H9 (cell line): ENCODE data around the gene C18orf63. TPM values are rescaled to one million over a fixed set of nuclear protein-coding genes. Genes with fewer than 3 reads are reported as not detected.
A peak's percentile ranks its signal among the peaks of the same experiment; 100 is the strongest.

Experiments used
- DNase-seq: peaks from one replicate; pipeline ENCODE4 v3.0.0-alpha.2; 2017
- H2AFZ ChIP-seq: one replicate; pipeline ENCODE4 v1.6.1; 2013; ENCODE audit warnings: mild to moderate bottlenecking, low read length, control low read depth, moderate library complexity
- H2AK5ac ChIP-seq: 2 replicates; pipeline ENCODE4 v1.6.1; 2013; ENCODE audit warnings: low read length, control low read depth, mixed read lengths; ENCODE audit not compliant: insufficient read length
- H2BK120ac ChIP-seq: one replicate; pipeline ENCODE4 v1.6.1; 2013; ENCODE audit warnings: low read depth, mild to moderate bottlenecking, low read length, control low read depth, inconsistent platforms; ENCODE audit not compliant: poor library complexity, severe bottlenecking
- H2BK12ac ChIP-seq: 2 replicates; pipeline ENCODE4 v1.6.1; 2013; ENCODE audit warnings: low read length, control low read depth, mixed read lengths, low read depth; ENCODE audit not compliant: insufficient read length
- H2BK15ac ChIP-seq: 2 replicates; pipeline ENCODE4 v1.6.1; 2013; ENCODE audit warnings: low read depth, low read length, control low read depth
- H2BK20ac ChIP-seq: one replicate; pipeline ENCODE4 v1.6.1; 2013; ENCODE audit warnings: low read depth, mild to moderate bottlenecking, low read length, control low read depth, inconsistent platforms; ENCODE audit not compliant: poor library complexity, severe bottlenecking
- H2BK5ac ChIP-seq: 2 replicates; pipeline ENCODE4 v1.6.1; 2013; ENCODE audit warnings: low read length, control low read depth, mixed read lengths; ENCODE audit not compliant: insufficient read length
- H3K14ac ChIP-seq: 2 replicates; pipeline ENCODE4 v1.6.1; 2013; ENCODE audit warnings: low read length, control low read depth; ENCODE audit not compliant: insufficient read depth
- H3K18ac ChIP-seq: 2 replicates; pipeline ENCODE4 v1.6.1; 2013; ENCODE audit warnings: low read depth, mild to moderate bottlenecking, mixed read lengths, low read length, control low read depth; ENCODE audit not compliant: insufficient read length
- H3K23ac ChIP-seq: 2 replicates; pipeline ENCODE4 v1.6.1; 2013; ENCODE audit warnings: low read length, control low read depth, mixed read lengths, low read depth; ENCODE audit not compliant: insufficient read length
- H3K23me2 ChIP-seq: 2 replicates; pipeline ENCODE4 v1.6.1; 2013; ENCODE audit warnings: low read depth, mild to moderate bottlenecking, mixed read lengths, low read length, control low read depth; ENCODE audit not compliant: insufficient read length, poor library complexity, severe bottlenecking
- H3K27ac ChIP-seq: 2 replicates; pipeline ENCODE4 v1.5.1; 2013; ENCODE audit warnings: low read length, control low read depth, mixed read lengths, low read depth; ENCODE audit not compliant: insufficient read length
- H3K27me3 ChIP-seq: 2 replicates; pipeline ENCODE4 v1.6.1; 2013; ENCODE audit warnings: low read length, control low read depth, inconsistent platforms; ENCODE audit not compliant: insufficient read depth
- H3K4ac ChIP-seq: 2 replicates; pipeline ENCODE4 v1.6.1; 2013; ENCODE audit warnings: low read depth, mild to moderate bottlenecking, control low read depth, inconsistent platforms, low read length, moderate library complexity
- H3K4me1 ChIP-seq: 2 replicates; pipeline ENCODE4 v1.6.1; 2013; ENCODE audit warnings: low read length, control low read depth, inconsistent platforms; ENCODE audit not compliant: insufficient read depth
- H3K4me2 ChIP-seq: 2 replicates; pipeline ENCODE4 v1.6.1; 2013; ENCODE audit warnings: low read length, control low read depth, mixed read lengths; ENCODE audit not compliant: insufficient read length, insufficient read depth
- H3K56ac ChIP-seq: 2 replicates; pipeline ENCODE4 v1.6.1; 2013; ENCODE audit warnings: low read depth, mild to moderate bottlenecking, mixed read lengths, low read length, control low read depth; ENCODE audit not compliant: insufficient read length
- H3K79me1 ChIP-seq: 2 replicates; pipeline ENCODE4 v1.6.1; 2013; ENCODE audit warnings: low read depth, mild to moderate bottlenecking, moderate library complexity, low read length, control low read depth, inconsistent platforms; ENCODE audit not compliant: insufficient read depth, poor library complexity, severe bottlenecking
- H3K79me2 ChIP-seq: 2 replicates; pipeline ENCODE4 v1.6.1; 2013; ENCODE audit warnings: low read length, control low read depth, inconsistent platforms; ENCODE audit not compliant: insufficient read depth
- H3K9ac ChIP-seq: 2 replicates; pipeline ENCODE4 v1.6.1; 2013; ENCODE audit warnings: low read length, control low read depth, mixed read lengths; ENCODE audit not compliant: insufficient read length; ENCODE audit errors: extremely low read depth
- H3K9me3 ChIP-seq: one replicate; pipeline ENCODE4 v1.6.1; 2013; ENCODE audit warnings: low read depth, low read length, inconsistent platforms; ENCODE audit not compliant: control insufficient read depth
- H3T11ph ChIP-seq: one replicate; pipeline ENCODE4 v1.6.1; 2013; ENCODE audit warnings: mild to moderate bottlenecking, low read length, control low read depth, inconsistent platforms
- H4K20me1 ChIP-seq: one replicate; pipeline ENCODE4 v1.6.1; 2013; ENCODE audit not compliant: control insufficient read depth, insufficient read length, insufficient read depth
- H4K5ac ChIP-seq: 2 replicates; pipeline ENCODE4 v1.6.1; 2013; ENCODE audit warnings: low read depth, mild to moderate bottlenecking, mixed read lengths, low read length, control low read depth; ENCODE audit not compliant: insufficient read length
- H4K8ac ChIP-seq: replicated peaks from 2 replicates; pipeline ENCODE4 v1.6.1; 2013; ENCODE audit warnings: low read length, control low read depth, mixed read lengths, low read depth; ENCODE audit not compliant: insufficient read length
- H4K91ac ChIP-seq: 2 replicates; pipeline ENCODE4 v1.6.1; 2013; ENCODE audit warnings: low read depth, mild to moderate bottlenecking, moderate library complexity, mixed read lengths, low read length, control low read depth; ENCODE audit not compliant: insufficient read length
- H3K27ac Mint-ChIP-seq, 3 experiments: 2 replicates in 2 of 3; 3 replicates in 1 of 3; pipeline ENCODE4 v1.8.0; 2020 to 2021; ENCODE audit warnings: mixed read lengths in 3 of 3, mild to moderate bottlenecking in 1 of 3, moderate library complexity in 1 of 3
- H3K27me3 Mint-ChIP-seq: 2 replicates; pipeline ENCODE4 v1.8.0; 2021; ENCODE audit warnings: low read depth, mild to moderate bottlenecking, moderate library complexity, mixed read lengths
- H3K36me3 Mint-ChIP-seq, 3 experiments: 2 replicates in 2 of 3; 3 replicates in 1 of 3; pipeline ENCODE4 v1.8.0; 2020 to 2021; ENCODE audit warnings: low read depth in 3 of 3, mixed read lengths in 3 of 3; ENCODE audit not compliant: insufficient read depth in 1 of 3
- H3K4me1 Mint-ChIP-seq, 2 experiments: 2 replicates each; pipeline ENCODE4 v1.8.0; 2020; ENCODE audit warnings: mixed read lengths in 2 of 2
- H3K4me3 Mint-ChIP-seq, 2 experiments: 2 replicates in 1 of 2; 3 replicates in 1 of 2; pipeline ENCODE4 v1.8.0; 2020 to 2021; ENCODE audit warnings: mild to moderate bottlenecking in 2 of 2, mixed read lengths in 2 of 2, moderate library complexity in 1 of 2
- H3K9me3 Mint-ChIP-seq, 2 experiments: 2 replicates in 1 of 2; 3 replicates in 1 of 2; pipeline ENCODE4 v1.8.0; 2020; ENCODE audit warnings: mild to moderate bottlenecking in 2 of 2, mixed read lengths in 2 of 2, moderate library complexity in 1 of 2
- CTCF ChIP-seq: fragments of 200-600 bp; sonication (generic); conservative IDR thresholded peaks from 3 replicates; pipeline ENCODE4 v1.8.0; 2021; ENCODE audit warnings: antibody characterized with exemption, mild to moderate bottlenecking
- WGBS: extraction: QIAGEN DNeasy Blood & Tissue Kit; methylation state at CpG from one replicate; pipeline ENCODE4 v1.1.7; 2013; ENCODE audit warnings: missing lambda C conversion rate, low lambda C conversion rate, mixed read lengths; ENCODE audit not compliant: insufficient read length; ENCODE audit errors: extremely low coverage; 5-methylcytosine and 5-hydroxymethylcytosine counted together
- long read RNA-seq: library from polyadenylated mRNA; unstranded; transcript quantifications from one replicate; pipeline ENCODE4 v2.0.0, GENCODE V29; 2020
- total RNA-seq: library from RNA; stranded (reverse); gene quantifications from 2 replicates; pipeline ENCODE4 v1.2.1, GENCODE V29; 2021

Gene C18orf63
- not detected in 2 replicates for total RNA-seq
- long read RNA-seq, result 0 reads

- Histone ChIP-seq H3K4me2 (peak within 1 kb of the TSS; percentile 12), H3K79me2 (no peaks in the 10 kb centered on the region), H4K5ac (peak within 1 kb of the TSS; percentile 94), H3K9ac (no peak within 1 kb of the TSS), H2BK5ac (peak within 1 kb of the TSS; percentile 64), H4K20me1 (no peaks in the 10 kb centered on the region), H2BK120ac (no peak within 1 kb of the TSS), H4K8ac (no peak within 1 kb of the TSS), H2AK5ac (no peak within 1 kb of the TSS), H3K9me3 (peaks cover 8% of the 10 kb centered on the region), H3K18ac (peak within 1 kb of the TSS; percentile 87), H2BK15ac (0 out of 2 replicates have a peak within 1 kb of the TSS, but pooled peaks have one; percentile 5), H2AFZ (no peak within 1 kb of the TSS), H3K27ac (no peak within 1 kb of the TSS), H3K79me1 (no peaks in the 10 kb centered on the region), H2BK20ac (no peak within 1 kb of the TSS), H4K91ac (no peak within 1 kb of the TSS), H3K14ac (peak within 1 kb of the TSS; percentile 47; the same call in 1 of the 2 replicates), H3K23ac (no peak within 1 kb of the TSS), H3K4ac (no peak within 1 kb of the TSS; the same call in 1 of the 2 replicates), H2BK12ac (peak within 1 kb of the TSS; percentile 62), H3K4me1 (no peaks in the 10 kb centered on the region; the same call in 1 of the 2 replicates), H3K27me3 (no peaks in the 10 kb centered on the region), H3K23me2 (no peaks in the 10 kb centered on the region), H3K56ac (no peak within 1 kb of the TSS), H3T11ph (no peak within 1 kb of the TSS)
- WGBS, result no CpG with 5 or more reads among the region's 51 CpGs
- Mint-ChIP-seq H3K36me3 (peaks cover 0 to 2% (median 0%) of the 10 kb centered on the region in 3 experiments; a peak in 1 of 7 replicates), H3K9me3 (peaks cover 4 to 5% of the 10 kb centered on the region in 2 experiments; a peak in 4 of 5 replicates), H3K27me3 (peaks cover 8% of the 10 kb centered on the region; the same call in 1 of the 2 replicates), H3K4me1 (peaks cover 5 to 8% of the 10 kb centered on the region in 2 experiments; a peak in 3 of 4 replicates), H3K27ac (peak within 1 kb of the TSS in 1 of 3 experiments; percentile 33; a peak in 1 of 7 replicates), H3K4me3 (no peak within 1 kb of the TSS)
- DNase-seq, result no peak
- TF ChIP-seq CTCF, result no peak
Observed at GRCh38 chr18:74315464-74316256, at the start of gene C18orf63. C18orf63 (plus strand) TSS chr18:74315839; CDS start chr18:74317866, 2,027 bp downstream.
